HUES64 (cell line): ENCODE results near the gene NKX1-1.
"Not testable (repeated sequence)": the region's sequence is repeated elsewhere in the genome, so short reads cannot be mapped to it uniquely, and the experiment has no call there.

Experiments used
- H3K27ac ChIP-seq: 2 replicates; pipeline ENCODE4 v1.7.0; 2013; ENCODE audit warnings: low read depth, low read length, inconsistent platforms
- H3K27me3 ChIP-seq: 2 replicates; pipeline ENCODE4 v1.6.1; 2013; ENCODE audit warnings: mild to moderate bottlenecking, low read length; ENCODE audit not compliant: insufficient read depth
- H3K36me3 ChIP-seq: 2 replicates; pipeline ENCODE4 v1.6.1; 2013; ENCODE audit warnings: mild to moderate bottlenecking, low read length; ENCODE audit not compliant: insufficient read depth
- H3K4me1 ChIP-seq: 2 replicates; pipeline ENCODE4 v1.6.1; 2013; ENCODE audit warnings: mild to moderate bottlenecking, low read length, moderate library complexity; ENCODE audit not compliant: insufficient read depth
- H3K4me3 ChIP-seq: 2 replicates; pipeline ENCODE4 v1.5.1; 2013; ENCODE audit warnings: mild to moderate bottlenecking, low read length, moderate library complexity
- H3K9ac ChIP-seq: 2 replicates; pipeline ENCODE4 v1.6.1; 2013; ENCODE audit warnings: mild to moderate bottlenecking, low read depth, low read length
- H3K9me3 ChIP-seq: 2 replicates; pipeline ENCODE4 v1.6.1; 2013; ENCODE audit warnings: low read depth, low read length; ENCODE audit not compliant: insufficient read depth
- WGBS: fragments of 150-250, 120-280 bp; methylation state at CpG from one replicate; pipeline ENCODE4 v1.1.7; 2013; ENCODE audit warnings: missing lambda C conversion rate; 5-methylcytosine and 5-hydroxymethylcytosine counted together

The NKX1-1 gene

GRCh38 chr4:1372576-1372975, 33.7 kb downstream of the NKX1-1 start:
- H3K36me3 ChIP-seq, H3K27me3 ChIP-seq, H3K27ac ChIP-seq, H3K4me1 ChIP-seq, H3K9ac ChIP-seq, H3K9me3 ChIP-seq, H3K4me3 ChIP-seq: not testable (repeated sequence)
- WGBS: 84% methylated on average over 20 of the region's 22 CpGs

GRCh38 chr4:1371176-1372165, 34.8 kb downstream of the NKX1-1 start:
- Histone ChIP-seq H3K9ac (no peak overlapping the region), H3K4me3 (no peak overlapping the region), H3K9me3 (no peaks in the 10 kb centered on the region), H3K4me1 (no peaks in the 10 kb centered on the region), H3K27me3 (no peaks in the 10 kb centered on the region), H3K36me3 (peaks cover 3% of the 10 kb centered on the region; the same call in 1 of the 2 replicates), H3K27ac (no peak overlapping the region)
- 93% methylated on average over 28 of the region's 28 CpGs for WGBS

- Histone ChIP-seq H3K27me3 (no peaks in the 10 kb centered on the region), H3K9ac (no peak overlapping the region; the same call in 1 of the 2 replicates), H3K9me3 (no peaks in the 10 kb centered on the region), H3K27ac (no peak overlapping the region), H3K4me1 (no peaks in the 10 kb centered on the region), H3K36me3 (no peaks in the 10 kb centered on the region; the same call in 1 of the 2 replicates), H3K4me3 (no peak overlapping the region)
- WGBS: 94% methylated on average over 29 of the region's 29 CpGs
These were observed 35.7 kb downstream of the NKX1-1 start for GRCh38 chr4:1370321-1371124.

GRCh38 chr4:1369479-1370079, 36.7 kb downstream of the NKX1-1 start:
- Histone ChIP-seq H3K36me3 (no peaks in the 10 kb centered on the region; the same call in 1 of the 2 replicates), H3K27ac (no peak overlapping the region), H3K4me1 (no peaks in the 10 kb centered on the region), H3K4me3 (no peak overlapping the region), H3K9me3 (no peaks in the 10 kb centered on the region), H3K27me3 (no peaks in the 10 kb centered on the region), H3K9ac (no peak overlapping the region)
- WGBS: 95% methylated on average over 22 of the region's 22 CpGs

GRCh38 chr4:1369091-1369450, 37.2 kb downstream of the NKX1-1 start:
- H3K9ac ChIP-seq: no peak overlapping the region
- WGBS: 90% methylated on average over 18 of the region's 18 CpGs

GRCh38 chr4:1368421-1369090, 37.7 kb downstream of the NKX1-1 start:
- 95% methylated on average over 24 of the region's 24 CpGs for WGBS
- H3K9me3 ChIP-seq: no peaks in the 10 kb centered on the region
- H3K27me3 ChIP-seq: no peaks in the 10 kb centered on the region
- no peaks in the 10 kb centered on the region for H3K4me1 ChIP-seq
- no peak overlapping the region for H3K9ac ChIP-seq
- H3K27ac ChIP-seq: no peak overlapping the region
- no peaks in the 10 kb centered on the region; the same call in 1 of the 2 replicates for H3K36me3 ChIP-seq
- H3K4me3 ChIP-seq: no peak overlapping the region

More at GRCh38 chr4:1369091-1369450, 37.2 kb downstream of the NKX1-1 start:
- Histone ChIP-seq H3K36me3 (no peaks in the 10 kb centered on the region; the same call in 1 of the 2 replicates), H3K27me3 (no peaks in the 10 kb centered on the region), H3K27ac (no peak overlapping the region), H3K9me3 (no peaks in the 10 kb centered on the region), H3K4me1 (no peaks in the 10 kb centered on the region), H3K4me3 (no peak overlapping the region)

- Histone ChIP-seq H3K4me3 (no peak overlapping the region), H3K27ac (no peak overlapping the region), H3K27me3 (no peaks in the 10 kb centered on the region), H3K36me3 (no peaks in the 10 kb centered on the region; the same call in 1 of the 2 replicates), H3K9me3 (no peaks in the 10 kb centered on the region), H3K4me1 (no peaks in the 10 kb centered on the region), H3K9ac (no peak overlapping the region)
- 94% methylated on average over 10 of the region's 10 CpGs for WGBS
These were observed 38.3 kb downstream of the NKX1-1 start for GRCh38 chr4:1367936-1368289.

GRCh38 chr4:1367230-1367935, 38.9 kb downstream of the NKX1-1 start:
- H3K9me3 ChIP-seq: no peaks in the 10 kb centered on the region
- no peaks in the 10 kb centered on the region for H3K27me3 ChIP-seq
- no peak overlapping the region for H3K4me3 ChIP-seq

GRCh38 chr4:1366371-1367229, 39.6 kb downstream of the NKX1-1 start:
- no peak overlapping the region for H3K4me3 ChIP-seq

More at GRCh38 chr4:1367230-1367935, 38.9 kb downstream of the NKX1-1 start:
- Histone ChIP-seq H3K27ac (no peak overlapping the region), H3K9ac (no peak overlapping the region), H3K36me3 (no peaks in the 10 kb centered on the region; the same call in 1 of the 2 replicates), H3K4me1 (no peaks in the 10 kb centered on the region)
- 93% methylated on average over 17 of the region's 17 CpGs for WGBS

More at GRCh38 chr4:1366371-1367229, 39.6 kb downstream of the NKX1-1 start:
- H3K36me3 ChIP-seq: no peaks in the 10 kb centered on the region
- H3K27me3 ChIP-seq: no peaks in the 10 kb centered on the region
- no peak overlapping the region for H3K9ac ChIP-seq
- WGBS: 94% methylated on average over 35 of the region's 35 CpGs
- no peaks in the 10 kb centered on the region for H3K9me3 ChIP-seq
- H3K27ac ChIP-seq: no peak overlapping the region
- H3K4me1 ChIP-seq: no peaks in the 10 kb centered on the region
